HL-60/S4 (cell line): ENCODE measurements around the gene OLFML2A.

ENCODE experiments used
- in situ Hi-C: fragments of 300-500 bp; cut with MboI; formaldehyde crosslinking; loops from 2 replicates; pipeline ENCODE4 v1.14.3; 2022; ENCODE audit warnings: low sequenced_read_pairs

The OLFML2A gene

GRCh38 chr9:124793015-124793541 is 16.1 kb downstream of the OLFML2A start:
- in situ Hi-C loops, result no loop called here

- in situ Hi-C loops, result no loop called here
Measured at GRCh38 chr9:124794902-124795491, 18.1 kb downstream of the OLFML2A start.

GRCh38 chr9:124795881-124796431 is 19.0 kb downstream of the OLFML2A start:
- in situ Hi-C loops, result no loop called here

GRCh38 chr9:124797343-124798103 is 20.6 kb downstream of the OLFML2A start:
- in situ Hi-C loops, result no loop called here

- in situ Hi-C loops, result no loop called here
Measured at GRCh38 chr9:124799274-124800006, 22.5 kb downstream of the OLFML2A start.

- in situ Hi-C loops, result no loop called here
Measured at GRCh38 chr9:124800306-124801259, 23.6 kb downstream of the OLFML2A start.

GRCh38 chr9:124801356-124801755 is 24.4 kb downstream of the OLFML2A start:
- in situ Hi-C loops, result no loop called here

- in situ Hi-C loops, result no loop called here
Measured at GRCh38 chr9:124802426-124802825, 25.5 kb downstream of the OLFML2A start.

GRCh38 chr9:124803911-124804310 is 27.0 kb downstream of the OLFML2A start:
- in situ Hi-C loops, result no loop called here

GRCh38 chr9:124805186-124805585 is 28.3 kb downstream of the OLFML2A start:
- in situ Hi-C loops, result no loop called here

- in situ Hi-C loops, result no loop called here
Measured at GRCh38 chr9:124808246-124808956, 31.5 kb downstream of the OLFML2A start.

GRCh38 chr9:124809211-124809610 is 32.3 kb downstream of the OLFML2A start:
- in situ Hi-C loops, result no loop called here

GRCh38 chr9:124809741-124810500 is 33.0 kb downstream of the OLFML2A start:
- in situ Hi-C loops, result no loop called here

GRCh38 chr9:124810663-124811355 is 33.9 kb downstream of the OLFML2A start:
- in situ Hi-C loops, result no loop called here

GRCh38 chr9:124812441-124812876 is 35.5 kb downstream of the OLFML2A start:
- in situ Hi-C loops, result no loop called here

GRCh38 chr9:124813041-124813440 is 36.1 kb downstream of the OLFML2A start:
- in situ Hi-C loops, result no loop called here

- in situ Hi-C loops, result no loop called here
Measured at GRCh38 chr9:124813501-124814163, 36.7 kb downstream of the OLFML2A start.

GRCh38 chr9:124814164-124814535 is 37.2 kb downstream of the OLFML2A start:
- in situ Hi-C loops, result no loop called here
